AG09309 (cell line): ENCODE data around the gene GKN2.

Source experiments
- DNase-seq: peaks from one replicate; pipeline ENCODE4 v3.0.0-alpha.2; 2010; ENCODE audit warnings: low read depth
- H3K4me3 ChIP-seq: 2 replicates; pipeline ENCODE4 v1.5.1; 2011; ENCODE audit warnings: mild to moderate bottlenecking, low read depth, low read length, moderate library complexity; ENCODE audit not compliant: control insufficient read depth
- TF ChIP-seq, protein P1 (sequence below): IDR thresholded peaks from 2 replicates; pipeline ENCODE4 v1.5.1; 2011; ENCODE audit warnings: mild to moderate bottlenecking, low read depth, low read length, inconsistent platforms; ENCODE audit not compliant: insufficient read depth, control insufficient read depth; ENCODE audit errors: missing control alignments

GKN2 gene, protein sequence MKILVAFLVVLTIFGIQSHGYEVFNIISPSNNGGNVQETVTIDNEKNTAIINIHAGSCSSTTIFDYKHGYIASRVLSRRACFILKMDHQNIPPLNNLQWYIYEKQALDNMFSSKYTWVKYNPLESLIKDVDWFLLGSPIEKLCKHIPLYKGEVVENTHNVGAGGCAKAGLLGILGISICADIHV

DNA sequence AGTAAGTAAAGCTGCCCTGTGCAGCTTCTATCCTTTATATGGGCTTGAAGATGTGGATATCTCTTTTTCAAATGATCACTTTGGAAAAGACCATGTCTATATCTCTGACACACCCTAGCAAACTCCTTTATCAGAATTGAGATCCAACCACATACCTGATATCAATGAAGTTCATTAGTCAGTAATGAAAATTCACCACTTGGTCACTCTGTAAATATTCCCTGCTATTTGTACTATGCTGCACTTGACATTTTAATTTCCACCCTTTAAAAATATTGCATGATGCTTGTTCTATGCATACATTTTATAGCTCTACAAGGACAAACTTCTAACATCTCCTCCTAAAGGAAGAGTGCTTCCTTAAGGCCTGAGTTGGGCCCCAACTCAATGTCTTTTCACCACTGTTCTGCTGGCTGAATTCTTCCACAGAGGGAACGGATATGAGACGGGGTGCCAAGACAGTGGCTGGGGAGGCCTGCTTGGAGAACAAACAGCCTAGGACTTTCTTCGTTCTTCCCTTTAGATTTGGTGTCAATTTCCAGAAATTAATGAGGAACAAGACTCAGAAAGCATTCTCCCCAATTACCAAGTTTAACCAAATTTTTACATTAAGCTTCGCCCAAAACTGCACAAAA is at the start of gene GKN2:
Gene GKN2, minus strand, starts transcription at position 7 of the 635 bp plus-strand sequence. CDS start 32 bp downstream, outside the sequence.
- TF ChIP-seq, protein P1, sequence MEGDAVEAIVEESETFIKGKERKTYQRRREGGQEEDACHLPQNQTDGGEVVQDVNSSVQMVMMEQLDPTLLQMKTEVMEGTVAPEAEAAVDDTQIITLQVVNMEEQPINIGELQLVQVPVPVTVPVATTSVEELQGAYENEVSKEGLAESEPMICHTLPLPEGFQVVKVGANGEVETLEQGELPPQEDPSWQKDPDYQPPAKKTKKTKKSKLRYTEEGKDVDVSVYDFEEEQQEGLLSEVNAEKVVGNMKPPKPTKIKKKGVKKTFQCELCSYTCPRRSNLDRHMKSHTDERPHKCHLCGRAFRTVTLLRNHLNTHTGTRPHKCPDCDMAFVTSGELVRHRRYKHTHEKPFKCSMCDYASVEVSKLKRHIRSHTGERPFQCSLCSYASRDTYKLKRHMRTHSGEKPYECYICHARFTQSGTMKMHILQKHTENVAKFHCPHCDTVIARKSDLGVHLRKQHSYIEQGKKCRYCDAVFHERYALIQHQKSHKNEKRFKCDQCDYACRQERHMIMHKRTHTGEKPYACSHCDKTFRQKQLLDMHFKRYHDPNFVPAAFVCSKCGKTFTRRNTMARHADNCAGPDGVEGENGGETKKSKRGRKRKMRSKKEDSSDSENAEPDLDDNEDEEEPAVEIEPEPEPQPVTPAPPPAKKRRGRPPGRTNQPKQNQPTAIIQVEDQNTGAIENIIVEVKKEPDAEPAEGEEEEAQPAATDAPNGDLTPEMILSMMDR: no peak
- DNase-seq: no peak
- no peak within 1 kb of the TSS for H3K4me3 ChIP-seq

DNA sequence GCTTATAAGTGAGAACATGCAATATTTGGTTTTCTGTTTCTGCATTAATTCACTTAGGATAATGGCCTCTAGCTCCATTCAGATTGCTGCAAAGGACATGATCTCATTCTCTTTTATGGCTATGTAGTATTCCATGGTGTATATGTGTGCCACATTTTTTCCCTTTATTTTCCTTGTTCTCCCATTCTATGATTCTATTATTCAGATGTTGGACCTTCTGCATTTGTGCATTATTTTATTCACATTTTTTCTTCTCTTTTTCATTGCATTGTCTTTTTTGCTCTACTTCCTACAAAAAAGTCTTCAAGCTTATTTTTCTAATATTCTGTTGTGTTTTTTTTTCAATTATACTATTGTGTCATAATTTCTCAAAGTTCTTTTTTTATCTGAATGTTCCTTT is 49.2 kb upstream of the GKN2 start:
- DNase-seq: no peak
- H3K4me3 ChIP-seq: no peak overlapping the region
- TF ChIP-seq, protein P1: no peak

DNA sequence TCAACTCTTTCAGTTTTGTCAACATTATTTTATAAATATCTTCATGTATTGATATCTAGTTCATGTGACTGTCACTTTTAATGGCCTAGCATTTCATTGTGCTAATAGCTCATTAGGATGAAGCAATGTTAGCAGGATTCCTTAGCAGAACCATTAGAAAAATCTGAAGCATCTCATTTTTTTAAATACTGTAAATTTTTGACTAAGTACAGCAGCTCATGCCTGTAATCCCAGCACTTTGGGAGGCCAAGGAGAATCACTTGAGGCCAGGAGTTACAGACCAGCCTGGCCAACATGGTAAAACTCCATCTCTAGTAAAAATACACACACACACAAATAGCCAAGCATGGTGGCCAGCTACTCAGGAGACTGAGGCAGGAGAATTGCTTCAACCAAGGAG is 44.7 kb upstream of the GKN2 start:
- TF ChIP-seq, protein P1: no peak
- DNase-seq: no peak

DNA sequence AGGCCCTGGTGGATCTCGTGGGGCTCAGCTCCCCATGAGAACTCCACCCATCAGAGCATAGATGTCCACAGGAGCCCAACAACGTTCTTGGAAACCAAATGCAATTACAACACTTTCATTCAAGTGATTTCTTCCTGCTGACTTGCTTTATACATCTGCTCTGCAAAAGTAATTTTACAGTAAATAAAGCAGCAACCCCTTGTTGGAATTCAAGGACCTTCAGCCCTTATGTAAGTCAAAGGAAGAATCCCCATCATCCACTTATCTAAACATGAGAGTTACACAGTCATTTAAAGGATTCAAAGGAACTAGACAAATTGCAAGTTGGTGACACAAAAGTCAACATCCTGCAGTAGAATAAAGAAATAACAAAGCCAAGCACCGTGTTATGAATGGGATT is 43.2 kb upstream of the GKN2 start:
- TF ChIP-seq, protein P1: no peak
- no peak for DNase-seq
- no peak overlapping the region for H3K4me3 ChIP-seq

More for the DNA sequence above, 44.7 kb upstream of the GKN2 start:
- H3K4me3 ChIP-seq: no peak overlapping the region

DNA sequence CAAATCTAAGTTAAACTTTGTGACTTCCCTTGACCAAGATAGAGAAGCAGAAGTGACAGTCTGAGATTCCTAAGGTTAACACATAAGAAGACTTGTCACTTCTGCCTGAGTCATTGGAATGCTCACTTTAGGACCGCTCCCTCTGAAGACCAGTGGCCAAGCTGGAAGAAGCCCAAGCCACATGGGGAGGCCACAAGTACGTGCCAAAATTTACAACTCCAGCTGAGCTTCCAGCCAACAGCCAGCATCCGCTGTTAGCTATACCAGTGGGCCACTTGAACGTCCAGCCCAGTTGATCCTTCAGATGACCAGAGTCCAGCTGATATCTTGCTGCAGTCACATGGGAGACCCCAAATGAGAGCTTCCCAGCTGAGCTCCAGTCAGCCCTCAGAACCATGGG is 42.2 kb upstream of the GKN2 start:
- TF ChIP-seq, protein P1: no peak
- H3K4me3 ChIP-seq: no peak overlapping the region
- peak; percentile 80 for DNase-seq

DNA sequence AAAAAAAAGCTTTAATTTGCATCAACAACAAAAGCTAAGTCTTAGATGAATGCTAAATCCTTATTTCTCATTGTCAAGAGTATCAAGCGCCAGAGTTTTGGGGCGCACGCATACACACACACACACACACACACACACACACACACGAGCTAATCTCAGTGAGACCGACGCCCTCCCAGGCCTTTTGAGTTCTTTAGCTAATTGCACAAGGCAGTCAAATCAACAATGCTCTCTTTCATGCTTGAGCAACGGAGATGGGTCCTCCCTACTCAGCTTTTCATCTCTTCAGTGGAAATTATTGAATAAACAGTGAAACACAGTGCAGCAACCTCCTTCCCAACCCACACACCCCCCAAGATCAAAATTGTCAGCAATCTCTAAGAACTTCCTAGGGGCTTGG is 41.0 kb upstream of the GKN2 start:
- DNase-seq: no peak
- TF ChIP-seq, protein P1: no peak
- no peak overlapping the region for H3K4me3 ChIP-seq
